ENCODE data around the gene SH2D3C. TPM values are rescaled to one million over a fixed set of nuclear protein-coding genes. Genes with fewer than 3 reads are reported as not detected.
A peak's percentile ranks its signal among the peaks of the same experiment; 100 is the strongest.
"Not testable (repeated sequence)": the region's sequence is repeated elsewhere in the genome, so short reads cannot be mapped to it uniquely, and the experiment has no call there.

The SH2D3C gene
- polyA plus RNA-seq, 1 donor from 2014 or later: 14.5 TPM

GRCh38 chr9:127756776-127757175, 21.7 kb downstream of the SH2D3C start:
- H4K20me1 ChIP-seq (ENCODE audit: insufficient read depth); H2AFZ ChIP-seq (ENCODE audit: low read depth, low read length); H3K4me3 ChIP-seq (ENCODE audit: low read length); H3F3A ChIP-seq (ENCODE audit: insufficient read depth, low read length, poor library complexity, severe bottlenecking); H3K36me3 ChIP-seq (ENCODE audit: insufficient read depth, low read length); H3K9me3 ChIP-seq (ENCODE audit: low read length); H3K27ac ChIP-seq (ENCODE audit: low read length); H3K27me3 ChIP-seq (ENCODE audit: insufficient read depth, low read depth, low read length); H3K9ac ChIP-seq (ENCODE audit: low read length); H3K9me2 ChIP-seq (ENCODE audit: insufficient read depth, low read length); H3K4me2 ChIP-seq (ENCODE audit: low read length): not testable (repeated sequence)
- H3K79me2 ChIP-seq (replicated peaks; ENCODE audit: insufficient read depth, low read length): peaks cover 26% of the 10 kb centered on the region

GRCh38 chr9:127756233-127756632, 22.2 kb downstream of the SH2D3C start:
- no peak overlapping the region for H3K4me2 ChIP-seq (ENCODE audit: low read length)
- H3K4me3 ChIP-seq (ENCODE audit: low read length): peak overlapping the region; percentile 100
- no peaks in the 10 kb centered on the region for H4K20me1 ChIP-seq (ENCODE audit: insufficient read depth)
- H3K27ac ChIP-seq (ENCODE audit: low read length): no peak overlapping the region
- H3K9me3 ChIP-seq (ENCODE audit: low read length): no peaks in the 10 kb centered on the region
- peak overlapping the region; percentile 100 for H3K9ac ChIP-seq (ENCODE audit: low read length)
- H3K36me3 ChIP-seq (ENCODE audit: insufficient read depth, low read length): no peaks in the 10 kb centered on the region
- H3K79me2 ChIP-seq (replicated peaks; ENCODE audit: insufficient read depth, low read length): peaks cover 26% of the 10 kb centered on the region
- no peaks in the 10 kb centered on the region for H3K9me2 ChIP-seq (ENCODE audit: insufficient read depth, low read length)
- H3F3A ChIP-seq (ENCODE audit: insufficient read depth, low read length, poor library complexity, severe bottlenecking): no peaks in the 10 kb centered on the region
- no peak overlapping the region for H2AFZ ChIP-seq (ENCODE audit: low read depth, low read length)
- no peaks in the 10 kb centered on the region for H3K27me3 ChIP-seq (ENCODE audit: insufficient read depth, low read depth, low read length)
- TF ChIP-seq, protein P1, sequence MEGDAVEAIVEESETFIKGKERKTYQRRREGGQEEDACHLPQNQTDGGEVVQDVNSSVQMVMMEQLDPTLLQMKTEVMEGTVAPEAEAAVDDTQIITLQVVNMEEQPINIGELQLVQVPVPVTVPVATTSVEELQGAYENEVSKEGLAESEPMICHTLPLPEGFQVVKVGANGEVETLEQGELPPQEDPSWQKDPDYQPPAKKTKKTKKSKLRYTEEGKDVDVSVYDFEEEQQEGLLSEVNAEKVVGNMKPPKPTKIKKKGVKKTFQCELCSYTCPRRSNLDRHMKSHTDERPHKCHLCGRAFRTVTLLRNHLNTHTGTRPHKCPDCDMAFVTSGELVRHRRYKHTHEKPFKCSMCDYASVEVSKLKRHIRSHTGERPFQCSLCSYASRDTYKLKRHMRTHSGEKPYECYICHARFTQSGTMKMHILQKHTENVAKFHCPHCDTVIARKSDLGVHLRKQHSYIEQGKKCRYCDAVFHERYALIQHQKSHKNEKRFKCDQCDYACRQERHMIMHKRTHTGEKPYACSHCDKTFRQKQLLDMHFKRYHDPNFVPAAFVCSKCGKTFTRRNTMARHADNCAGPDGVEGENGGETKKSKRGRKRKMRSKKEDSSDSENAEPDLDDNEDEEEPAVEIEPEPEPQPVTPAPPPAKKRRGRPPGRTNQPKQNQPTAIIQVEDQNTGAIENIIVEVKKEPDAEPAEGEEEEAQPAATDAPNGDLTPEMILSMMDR (IDR thresholded peaks at IDR 0.05; ENCODE audit: poor library complexity, severe bottlenecking): no peak
- TF ChIP-seq TAF1 (IDR thresholded peaks at IDR 0.05; ENCODE audit: low read depth) (no peak), MXI1 (conservative IDR thresholded peaks at IDR 0.05; ENCODE audit: poor library complexity, severe bottlenecking) (no peak), POLR2AphosphoS5 (IDR thresholded peaks at IDR 0.05) (no peak), SMC3 (conservative IDR thresholded peaks at IDR 0.05; ENCODE audit: poor library complexity) (no peak), RAD21 (conservative IDR thresholded peaks at IDR 0.05) (no peak), REST (IDR thresholded peaks at IDR 0.05; ENCODE audit: borderline replicate concordance) (no peak), EP300 (conservative IDR thresholded peaks at IDR 0.05; ENCODE audit: poor library complexity, severe bottlenecking) (no peak), EZH2 (IDR thresholded peaks at IDR 0.05; ENCODE audit: borderline replicate concordance, insufficient read depth, low read length, poor library complexity, severe bottlenecking) (no peak)
